Renal cortex interstitium (tissue), 11 donors: ENCODE results near the gene ANKRD28. TPM values are rescaled to one million over a fixed set of nuclear protein-coding genes. Genes with fewer than 3 reads are reported as not detected.
"Not testable (repeated sequence)": the region's sequence is repeated elsewhere in the genome, so short reads cannot be mapped to it uniquely, and the experiment has no call there.

Source experiments
- DNase-seq, 11 donors: peaks; one replicate each; pipeline ENCODE4 v3.0.0-alpha.2; 2013; ENCODE audit warnings: low read depth in 9 of 11, low spot score in 4 of 11; ENCODE audit errors: extremely low read depth in 1 of 11
- polyA plus RNA-seq, 3 donors: library from polyadenylated mRNA; unstranded; fragments of 120-200 nt; gene quantifications; one replicate each; pipeline ENCODE4 v1.2.1, GENCODE V29; 2013; ENCODE audit not compliant: insufficient read length in 3 of 3

Gene ANKRD28
- polyA plus RNA-seq, 3 donors = 38.3 to 51.1 (median 48.8) TPM

GRCh38 chr3:15750879-15751278 is 46.9 kb downstream of the ANKRD28 start:
- DNase-seq = no peak

GRCh38 chr3:15750143-15750542 is 47.6 kb downstream of the ANKRD28 start:
- no peak for DNase-seq

GRCh38 chr3:15745896-15746295 is 51.9 kb downstream of the ANKRD28 start:
- not testable (repeated sequence) for DNase-seq

- no peak for DNase-seq
Measured at GRCh38 chr3:15744176-15744575, 53.6 kb downstream of the ANKRD28 start.

GRCh38 chr3:15743587-15744009 is 54.2 kb downstream of the ANKRD28 start:
- DNase-seq = no peak

GRCh38 chr3:15742236-15742635 is 55.5 kb downstream of the ANKRD28 start:
- DNase-seq = not testable (repeated sequence)

- DNase-seq = not testable (repeated sequence)
Measured at GRCh38 chr3:15738616-15739005, 59.2 kb downstream of the ANKRD28 start.

GRCh38 chr3:15731024-15731423 is 66.8 kb downstream of the ANKRD28 start:
- no peak for DNase-seq

GRCh38 chr3:15728766-15729165 is 69.0 kb downstream of the ANKRD28 start:
- DNase-seq = no peak

GRCh38 chr3:15726881-15727280 is 70.9 kb downstream of the ANKRD28 start:
- DNase-seq = no peak

- no peak for DNase-seq
Measured at GRCh38 chr3:15726043-15726442, 71.7 kb downstream of the ANKRD28 start.

- DNase-seq = no peak
Measured at GRCh38 chr3:15724446-15724845, 73.3 kb downstream of the ANKRD28 start.

- no peak for DNase-seq
Measured at GRCh38 chr3:15723624-15723884, 74.2 kb downstream of the ANKRD28 start.

- DNase-seq = no peak
Measured at GRCh38 chr3:15722877-15723623, 74.7 kb downstream of the ANKRD28 start.

GRCh38 chr3:15716178-15716577 is 81.6 kb downstream of the ANKRD28 start:
- no peak for DNase-seq

- no peak for DNase-seq
Measured at GRCh38 chr3:15714448-15714847, 83.3 kb downstream of the ANKRD28 start.

- DNase-seq = no peak
Measured at GRCh38 chr3:15713364-15713763, 84.4 kb downstream of the ANKRD28 start.

- no peak for DNase-seq
Measured at GRCh38 chr3:15711281-15711680, 86.5 kb downstream of the ANKRD28 start.

- no peak for DNase-seq
Measured at GRCh38 chr3:15708882-15709677, 88.7 kb downstream of the ANKRD28 start.

GRCh38 chr3:15707779-15708178 is 90.0 kb downstream of the ANKRD28 start:
- no peak for DNase-seq

- DNase-seq = no peak
Measured at GRCh38 chr3:15703346-15703745, 94.4 kb downstream of the ANKRD28 start.
